Fibroblast of lung (primary cell): ENCODE measurements around the gene UNC13B.

Source experiments
- CTCF ChIP-seq, 2 donors: IDR thresholded peaks in 1 of 2; conservative IDR thresholded peaks in 1 of 2; 1 replicate in 1 of 2; 2 replicates in 1 of 2; pipeline ENCODE4 v1.5.1; 2011 to 2012; ENCODE audit warnings: low read length in 2 of 2, control low read depth in 1 of 2, inconsistent platforms in 1 of 2, low read depth in 1 of 2, mild to moderate bottlenecking in 1 of 2
- EZH2 ChIP-seq: IDR thresholded peaks from 2 replicates; pipeline ENCODE4 v1.5.1; 2012; ENCODE audit warnings: low read length, control low read depth, mild to moderate bottlenecking; ENCODE audit errors: missing control alignments

- TF ChIP-seq CTCF (conservative IDR thresholded peaks at IDR 0.05 in 1 of 2, IDR thresholded peaks at IDR 0.05 in 1 of 2; ENCODE audit: low read depth in 1 of 2, low read length in 2 of 2) (no peak), EZH2 (no peak)
These were observed 133.7 kb downstream of the UNC13B start for GRCh38 chr9:35295369-35296036.
